HCT116 (cell line): ENCODE data around the gene GPR17. TPM values are rescaled to one million over a fixed set of nuclear protein-coding genes. Genes with fewer than 3 reads are reported as not detected.

Source experiments
- ATAC-seq: fragments of 200-7000 bp; cut with Tn5 transposase; 2 replicates; pipeline ENCODE4 v1.9.1; 2020; ENCODE audit warnings: mild to moderate bottlenecking, moderate library complexity
- BruUV-seq: library from RNA; stranded (reverse); fragments of 400-500 nt; replicated peaks from 2 replicates; lab custom pipeline; 2021; lab: Mats Ljungman, UMichigan
- CTCF ChIA-PET: fragments of 300-600 bp; sonication (Branson Sonifier 250); formaldehyde crosslinking; loops from one replicate; lab custom pipeline; 2021; ENCODE audit warnings: antibody characterized with exemption; lab: Charles Lee
- POLR2A ChIA-PET: fragments of 300-600, 350-600 bp; sonication (Branson Sonifier 250); formaldehyde crosslinking; loops from one replicate; lab custom pipeline; 2021; ENCODE audit warnings: antibody characterized with exemption; lab: Charles Lee
- RAD21 ChIA-PET, 2 experiments: fragments of 300-600 bp; sonication (Branson Sonifier 250); formaldehyde crosslinking; loops; one replicate each; lab custom pipeline; 2023; ENCODE audit warnings: low total read pairs in 2 of 2; ENCODE audit not compliant: uncharacterized antibody in 2 of 2, unreplicated experiment in 2 of 2, low non-redundant PET in 1 of 2; lab: Charles Lee
- DNase-seq: peaks from one replicate; pipeline ENCODE4 v3.0.0-alpha.2; 2010; ENCODE audit warnings: low read depth, low spot score
- H2AFZ ChIP-seq: fragments of 200-600 bp; shearing (Covaris generic), sonication (generic); 2 replicates; pipeline ENCODE4 v1.6.1; 2017; ENCODE audit warnings: low read depth, mixed run types, mixed read lengths, antibody characterized with exemption, low read length; ENCODE audit not compliant: poor library complexity, severe bottlenecking
- H3K27ac ChIP-seq: 2 replicates; pipeline ENCODE4 v1.5.1; 2012; ENCODE audit warnings: low read depth, low read length
- H3K27me3 ChIP-seq: fragments of 200-600 bp; sonication (generic); 2 replicates; pipeline ENCODE4 v1.6.1; 2016; ENCODE audit warnings: mixed run types, low read length, mixed read lengths; ENCODE audit not compliant: insufficient read depth
- H3K36me3 ChIP-seq, 2 experiments: fragments of 200-500 bp in 1 of 2; fragments of 200-600 bp in 1 of 2; sonication (Bioruptor generic) in 1 of 2; sonication (generic) in 1 of 2; 2 replicates each; pipeline versions ENCODE4 v1.5.1 to v1.6.1; 2014 to 2016; ENCODE audit warnings: low read length in 2 of 2, inconsistent platforms in 1 of 2, mixed read lengths in 1 of 2, mixed run types in 1 of 2; ENCODE audit not compliant: insufficient read depth in 2 of 2, control insufficient read depth in 1 of 2
- H3K4me1 ChIP-seq, 2 experiments: fragments of 200-600 bp in 1 of 2; sonication (generic) in 1 of 2; 2 replicates each; pipeline versions ENCODE4 v1.5.1 to v1.6.1; 2012 to 2017; ENCODE audit warnings: low read length in 2 of 2, inconsistent platforms in 1 of 2, mild to moderate bottlenecking in 1 of 2, mixed read lengths in 1 of 2, mixed run types in 1 of 2, moderate library complexity in 1 of 2; ENCODE audit not compliant: insufficient read depth in 2 of 2, control insufficient read depth in 1 of 2
- H3K4me2 ChIP-seq: fragments of 200-600 bp; sonication (generic); 2 replicates; pipeline ENCODE4 v1.6.1; 2017; ENCODE audit warnings: mixed run types, low read length, mixed read lengths
- H3K4me3 ChIP-seq, 2 experiments: fragments of 200-600 bp in 1 of 2; sonication (generic) in 1 of 2; replicated peaks in 1 of 2; 2 replicates each; pipeline ENCODE4 v1.5.1; 2011 to 2016; ENCODE audit warnings: low read length in 2 of 2, control low read depth in 1 of 2, low read depth in 1 of 2, mild to moderate bottlenecking in 1 of 2, mixed read lengths in 1 of 2, mixed run types in 1 of 2
- H3K79me2 ChIP-seq: fragments of 200-600 bp; sonication (generic); 2 replicates; pipeline ENCODE4 v1.6.1; 2017; ENCODE audit warnings: mild to moderate bottlenecking, mixed run types, low read length, moderate library complexity, mixed read lengths; ENCODE audit not compliant: insufficient read depth
- H3K9ac ChIP-seq: fragments of 200-600 bp; sonication (generic); 2 replicates; pipeline ENCODE4 v1.6.1; 2016; ENCODE audit warnings: low read length, mixed read lengths
- H3K9me2 ChIP-seq: fragments of 200-600 bp; sonication (generic), shearing (Covaris generic); 2 replicates; pipeline ENCODE4 v1.6.1; 2017; ENCODE audit warnings: mixed run types, mild to moderate bottlenecking, moderate library complexity; ENCODE audit not compliant: insufficient read depth
- H3K9me3 ChIP-seq, 2 experiments: fragments of 200-500 bp in 1 of 2; fragments of 200-600 bp in 1 of 2; sonication (Bioruptor generic) in 1 of 2; sonication (generic) in 1 of 2; 2 replicates each; pipeline ENCODE4 v1.6.1; 2014 to 2017; ENCODE audit warnings: low read length in 2 of 2, mixed read lengths in 2 of 2, inconsistent platforms in 1 of 2, low read depth in 1 of 2, mild to moderate bottlenecking in 1 of 2, mixed run types in 1 of 2, moderate library complexity in 1 of 2; ENCODE audit not compliant: control insufficient read depth in 1 of 2, insufficient read depth in 1 of 2
- H4K20me1 ChIP-seq: fragments of 200-600 bp; sonication (generic), shearing (Covaris generic); 2 replicates; pipeline ENCODE4 v1.6.1; 2017; ENCODE audit warnings: mixed run types, mild to moderate bottlenecking, moderate library complexity; ENCODE audit not compliant: insufficient read depth
- ATF3 ChIP-seq: IDR thresholded peaks from 2 replicates; pipeline ENCODE4 v1.6.1; 2012
- RAD21 ChIP-seq: IDR thresholded peaks from 2 replicates; pipeline ENCODE4 v1.6.1; 2012; ENCODE audit warnings: low read depth, mild to moderate bottlenecking
- TCF7L2 ChIP-seq: IDR thresholded peaks from 2 replicates; pipeline ENCODE4 v1.7.0; 2011; ENCODE audit warnings: borderline replicate concordance, inconsistent platforms; ENCODE audit not compliant: insufficient read depth, insufficient read length; ENCODE audit errors: extremely low read depth
- ZFX ChIP-seq: fragments of 450-650 bp; IDR thresholded peaks from 2 replicates; pipeline ENCODE4 v1.6.1; 2017
- intact Hi-C: fragments of 100-400 bp; cut with micrococcal nuclease; formaldehyde crosslinking; loops from 2 replicates; pipeline ENCODE4 v1.10.0; 2022
- total RNA-seq: library from RNA; stranded (reverse); gene quantifications from one replicate; pipeline ENCODE4 v1.2.1, GENCODE V29; 2021; ENCODE audit not compliant: unreplicated experiment

The GPR17 gene
- total RNA-seq, 1 experiment from 2014 or later, result not detected

DNA sequence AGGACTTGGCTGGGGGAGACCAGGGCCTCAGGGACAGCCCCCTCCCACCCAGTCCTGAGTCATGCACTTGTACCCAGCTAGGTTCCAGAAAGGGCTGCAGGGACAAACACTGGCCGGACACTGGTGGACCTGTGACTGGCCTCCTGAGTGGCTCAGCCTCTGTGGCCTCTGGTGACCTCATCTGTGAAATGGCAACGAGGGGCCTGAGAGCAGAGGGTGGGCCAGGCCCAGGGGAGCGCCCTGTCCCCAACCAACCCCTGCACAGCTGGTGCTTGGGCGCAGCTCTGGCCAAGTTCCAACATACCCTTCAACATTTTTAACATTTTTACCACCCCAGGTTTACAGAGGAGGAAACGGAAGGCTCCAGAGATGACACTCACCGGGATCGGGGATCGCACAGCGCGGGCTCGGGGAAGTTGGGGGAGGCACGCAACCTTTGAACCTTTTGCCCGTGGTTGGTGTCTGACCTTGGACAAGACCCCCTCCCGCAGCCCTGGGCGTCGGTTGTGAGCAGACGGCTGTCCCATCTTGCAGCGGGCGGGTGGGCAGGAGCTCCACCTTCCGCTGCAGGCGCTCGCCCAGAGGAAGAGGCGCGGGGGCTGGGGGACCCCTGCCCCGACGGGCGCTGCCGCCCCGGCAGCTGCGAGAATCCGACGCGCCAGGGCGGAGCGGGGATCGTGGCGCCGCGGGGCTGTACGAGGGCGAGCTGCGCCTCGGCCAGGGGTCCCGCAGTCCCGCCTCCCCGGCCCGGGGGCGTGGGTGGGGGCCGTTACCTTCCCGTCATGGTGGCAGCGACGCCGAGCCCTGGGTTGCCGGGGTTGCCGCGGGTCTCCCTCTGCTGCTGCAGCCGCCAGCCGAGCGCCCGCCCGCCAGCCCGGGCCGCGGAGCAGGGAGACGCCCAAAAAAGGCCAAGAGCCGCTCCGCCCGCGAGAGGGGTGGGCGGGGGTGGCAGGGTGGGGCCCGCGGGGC is 28.6 kb downstream of the GPR17 start:
- intact Hi-C loops, result loop anchor here (10.0 kb wide), 1 partner anchor 480 kb away; no protein-coding TSS in a partner anchor
- no peaks in the 10 kb centered on the region for H3K9me3 ChIP-seq
- DNase-seq (no peak), ATAC-seq (peak; percentile 58)
- no peaks in the 10 kb centered on the region for H3K79me2 ChIP-seq
- no peaks in the 10 kb centered on the region for H4K20me1 ChIP-seq
- H3K4me1 ChIP-seq, result peaks cover 0 to 15% of the 10 kb centered on the region in 2 experiments; a peak in 2 of 4 replicates
- ChIA-PET POLR2A (no interaction called here), RAD21 (no interaction called here), CTCF (interaction anchor here (1.1 to 1.8 kb wide), 2 partner anchors 83 to 477 kb away, joined by 5 to 10 read pairs; no protein-coding TSS in a partner anchor)
- no peak overlapping the region for H2AFZ ChIP-seq
- H3K36me3 ChIP-seq, result no peaks in the 10 kb centered on the region
- peak overlapping the region; percentile 21 to 51 for H3K4me3 ChIP-seq
- H3K4me2 ChIP-seq, result peak overlapping the region; percentile 70
- H3K27ac ChIP-seq, result no peak overlapping the region; the same call in 1 of the 2 replicates
- peaks cover 7% of the 10 kb centered on the region; the same call in 1 of the 2 replicates for H3K27me3 ChIP-seq
- no TSS peak for BruUV-seq
- no peaks in the 10 kb centered on the region for H3K9me2 ChIP-seq
- no peak for TF ChIP-seq ZFX
- no peak for TF ChIP-seq TCF7L2
- H3K9ac ChIP-seq, result no peak overlapping the region; the same call in 1 of the 2 replicates

DNA sequence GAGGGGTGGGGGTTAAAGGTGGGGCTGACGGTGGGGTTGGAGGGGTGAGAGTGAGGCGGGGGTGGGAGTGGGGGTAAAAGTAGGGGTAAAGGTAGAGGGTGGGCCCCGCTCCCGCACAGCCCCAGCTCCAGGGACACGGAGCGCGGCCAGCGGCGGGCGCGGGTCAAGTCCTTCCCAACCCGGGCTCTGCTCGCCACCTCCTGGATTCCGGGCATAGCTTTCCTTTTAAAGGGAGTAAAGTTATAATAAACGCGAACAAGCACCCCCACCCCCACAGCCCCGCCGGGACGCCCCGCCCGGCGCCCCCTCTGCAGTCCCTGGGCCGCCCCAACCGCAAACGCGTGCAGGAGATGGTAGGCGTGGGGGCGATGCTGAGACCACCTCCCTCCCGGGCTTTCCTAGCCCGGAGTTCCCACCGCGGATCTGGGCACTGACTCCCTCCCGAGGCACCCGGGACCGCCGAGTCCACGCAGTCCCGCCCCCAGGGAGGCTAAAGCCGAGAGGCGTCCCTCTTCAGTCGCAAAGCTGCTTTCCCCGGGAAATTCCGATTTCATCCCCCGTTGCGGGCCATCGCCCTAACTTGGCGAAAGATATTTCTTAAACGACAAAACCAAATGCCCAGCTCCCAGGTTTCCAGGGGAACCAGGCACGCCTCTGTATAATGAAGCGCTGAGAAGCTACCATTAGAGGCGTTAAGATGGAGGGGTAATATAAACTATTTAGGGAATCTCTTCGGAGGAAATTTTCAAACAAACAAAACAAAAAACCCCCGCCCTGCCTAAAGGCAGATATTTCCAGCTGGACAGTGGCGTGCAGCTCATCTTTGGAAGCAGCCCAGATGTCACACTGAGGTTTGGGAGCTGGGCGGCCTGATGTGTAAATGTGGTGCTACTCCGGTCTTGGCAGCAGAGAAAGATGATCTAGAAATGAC is 29.6 kb downstream of the GPR17 start, which contains the start of gene LIMS2:
LIMS2 (minus strand) TSS at position 200 of the 931 bp plus-strand sequence. CDS start 506 bp downstream, outside the sequence.
- peak; percentile 72 for ATAC-seq
- Histone ChIP-seq H4K20me1 (no peaks in the 10 kb centered on the region), H3K4me1 (peaks cover 0 to 15% of the 10 kb centered on the region in 2 experiments; a peak in 2 of 4 replicates), H3K4me3 (peak within 1 kb of the TSS; percentile 43 to 59), H3K4me2 (peak within 1 kb of the TSS; percentile 96), H3K27ac (no peak within 1 kb of the TSS; the same call in 1 of the 2 replicates), H3K9me3 (no peaks in the 10 kb centered on the region), H2AFZ (peak within 1 kb of the TSS; percentile 92), H3K36me3 (no peaks in the 10 kb centered on the region), H3K9ac (peak within 1 kb of the TSS; percentile 40), H3K79me2 (no peaks in the 10 kb centered on the region), H3K9me2 (no peaks in the 10 kb centered on the region), H3K27me3 (peaks cover 7% of the 10 kb centered on the region; the same call in 1 of the 2 replicates)
- TF ChIP-seq ATF3 (no peak), RAD21 (peak; percentile 37)
- no TSS peak for BruUV-seq
- CTCF ChIA-PET, result interaction anchor here (0.9 to 1.8 kb wide), 3 partner anchors 84 to 479 kb away, joined by 3 to 10 read pairs (median 5); no protein-coding TSS in a partner anchor
- POLR2A ChIA-PET, result no interaction called here
- RAD21 ChIA-PET, result no interaction called here
- DNase-seq, result no peak
- intact Hi-C loops, result loop anchor here (10.0 kb wide), 1 partner anchor 481 kb away; no protein-coding TSS in a partner anchor
